GM10847 (cell line): ENCODE results near the gene PALLD.

Experiments
- POLR2A ChIP-seq: IDR thresholded peaks from 2 replicates; pipeline ENCODE4 v1.6.1; 2011; ENCODE audit not compliant: insufficient read length; ENCODE audit errors: extremely low read depth

The PALLD gene

DNA sequence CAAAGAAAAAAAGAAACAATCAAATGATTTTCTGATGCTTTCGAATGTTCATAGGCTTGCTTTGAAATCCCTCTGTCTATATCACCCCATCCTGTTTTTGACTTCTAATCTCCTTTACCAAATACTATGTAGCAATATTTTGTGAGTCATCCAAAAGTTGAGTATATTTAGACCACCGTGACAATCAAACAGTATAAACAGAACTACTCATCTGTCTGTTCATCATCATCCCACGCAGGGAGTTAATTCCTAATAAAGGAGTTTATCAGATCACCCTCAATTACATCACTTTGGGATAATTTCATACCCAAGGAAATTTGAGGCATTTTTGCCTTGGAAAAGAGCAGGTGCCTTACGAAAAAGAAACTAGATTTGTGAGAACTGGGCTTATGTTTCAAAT, 300.3 kb downstream of the PALLD start:
- no peak for TF ChIP-seq POLR2A

DNA sequence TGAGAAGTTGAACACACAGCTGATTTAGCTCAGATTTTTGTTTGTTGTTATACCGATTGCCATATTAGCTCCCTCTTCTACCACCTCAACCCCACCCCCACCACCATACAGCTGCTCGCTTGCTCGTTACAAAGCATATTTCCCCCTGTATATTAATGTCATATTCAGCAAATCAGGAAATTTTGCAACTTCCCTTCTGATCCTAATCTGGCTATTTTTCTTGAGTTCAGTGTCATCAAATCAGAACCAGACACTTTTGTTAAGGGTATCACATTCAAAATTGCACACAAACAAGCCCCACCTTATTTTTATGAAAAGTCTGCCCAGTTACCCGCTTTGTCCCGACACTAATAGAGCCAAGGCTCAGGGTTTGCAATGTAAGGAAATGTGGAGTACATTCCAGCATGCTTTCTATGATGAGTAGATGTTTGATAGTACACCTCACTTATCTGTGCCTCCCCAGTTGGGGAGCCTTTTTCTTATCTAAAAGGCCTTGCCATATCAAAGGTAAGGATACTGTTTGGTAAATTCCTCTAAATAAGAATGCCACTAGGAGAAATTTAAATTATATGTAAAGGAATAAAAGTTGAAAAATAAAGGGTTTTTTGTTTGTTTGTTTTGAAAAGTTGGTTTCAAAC, 301.0 kb downstream of the PALLD start:
- no peak for TF ChIP-seq POLR2A

DNA sequence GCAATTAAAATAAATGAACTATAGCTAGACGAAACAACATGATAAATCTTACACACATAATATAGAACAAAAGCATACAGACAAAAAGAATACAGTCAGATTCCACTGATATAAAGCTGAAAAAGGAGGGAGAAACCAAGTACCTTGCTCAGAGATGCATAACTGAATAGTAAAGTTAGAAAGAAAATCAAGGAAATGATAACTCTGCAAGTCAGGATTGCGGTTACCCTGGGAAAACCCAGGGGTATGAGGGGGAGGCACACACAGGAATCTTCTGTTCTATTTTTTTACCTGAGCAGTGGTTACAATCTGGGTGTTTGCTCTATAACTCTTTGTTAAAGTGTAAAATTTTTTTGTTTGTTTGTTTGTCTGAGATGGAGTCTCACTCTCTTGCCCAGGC, 304.1 kb downstream of the PALLD start:
- no peak for TF ChIP-seq POLR2A

DNA sequence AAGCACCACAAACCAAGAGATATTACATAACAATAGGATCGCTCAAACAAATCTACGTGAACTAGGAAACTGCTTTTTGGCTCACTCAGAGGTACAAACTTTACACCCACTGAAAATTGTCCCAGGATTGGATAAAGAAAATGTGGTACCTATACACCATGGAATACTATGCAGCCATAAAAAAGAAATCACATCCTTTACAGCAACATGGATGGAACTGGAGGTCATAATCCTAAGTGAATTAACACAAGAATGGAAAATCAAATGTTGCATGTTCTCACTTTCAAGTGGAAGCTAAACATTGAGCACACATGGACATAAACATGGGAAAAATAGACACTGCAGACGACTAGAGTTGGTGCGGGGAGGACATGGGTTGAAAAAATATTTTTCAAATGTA, 305.4 kb downstream of the PALLD start:
- TF ChIP-seq POLR2A: no peak

DNA sequence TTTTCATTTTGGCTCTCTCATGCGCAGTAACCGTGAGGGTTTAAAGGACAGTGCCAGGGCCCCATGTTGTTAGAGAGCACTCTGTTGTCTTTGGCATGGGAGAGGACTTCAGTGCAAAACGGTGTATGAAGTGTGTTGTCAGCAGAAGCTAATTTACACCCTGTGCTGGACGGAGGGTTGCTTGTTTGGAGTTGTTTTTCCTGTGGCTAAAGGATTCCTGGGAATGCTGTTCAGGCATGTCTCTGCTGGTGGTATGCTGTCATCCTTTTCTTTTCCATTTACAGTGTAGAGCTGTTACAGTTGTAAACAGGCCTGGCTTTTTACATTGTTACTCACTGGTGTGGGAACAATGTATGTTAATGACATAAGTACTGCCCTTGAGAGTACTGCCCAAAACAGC, 306.9 kb downstream of the PALLD start:
- no peak for TF ChIP-seq POLR2A

DNA sequence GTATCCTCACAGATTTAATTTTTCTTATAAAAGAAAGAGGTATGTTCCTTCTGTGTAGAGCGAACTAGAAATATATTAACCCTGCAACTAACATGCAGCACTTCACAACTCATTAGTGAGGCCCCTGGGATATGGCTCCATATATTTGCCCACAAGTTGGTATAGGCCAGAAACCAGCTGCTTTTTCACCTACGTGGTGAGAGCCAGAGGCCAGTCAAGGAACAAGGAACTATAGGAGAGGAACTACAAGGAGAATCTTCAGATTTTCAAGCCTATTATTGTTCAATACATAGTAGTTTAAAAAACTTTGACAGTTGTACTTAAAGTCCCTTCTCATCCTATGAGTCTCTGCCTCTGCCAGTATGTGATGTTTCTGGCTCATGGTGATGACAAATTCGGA, 307.3 kb downstream of the PALLD start:
- TF ChIP-seq POLR2A: no peak

DNA sequence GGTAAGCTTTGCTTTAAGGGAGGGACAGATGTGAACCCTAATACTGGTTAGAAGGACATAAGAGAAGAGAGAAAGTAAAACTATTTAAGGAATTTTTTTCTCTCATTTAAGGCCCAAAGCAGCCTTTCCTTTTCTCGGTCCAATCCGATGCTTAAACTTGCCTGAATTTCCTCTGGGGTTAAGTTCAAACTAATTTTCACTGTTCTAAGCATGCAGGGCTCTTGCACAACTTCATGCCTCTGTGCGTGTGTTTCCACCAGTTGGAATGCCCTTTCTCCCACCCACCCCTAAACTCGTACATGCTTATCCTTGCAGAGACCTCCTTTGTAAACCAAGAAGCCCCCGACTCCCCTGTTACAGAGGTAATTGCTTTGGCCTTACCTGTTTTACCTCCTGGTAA, 308.5 kb downstream of the PALLD start:
- no peak for TF ChIP-seq POLR2A

DNA sequence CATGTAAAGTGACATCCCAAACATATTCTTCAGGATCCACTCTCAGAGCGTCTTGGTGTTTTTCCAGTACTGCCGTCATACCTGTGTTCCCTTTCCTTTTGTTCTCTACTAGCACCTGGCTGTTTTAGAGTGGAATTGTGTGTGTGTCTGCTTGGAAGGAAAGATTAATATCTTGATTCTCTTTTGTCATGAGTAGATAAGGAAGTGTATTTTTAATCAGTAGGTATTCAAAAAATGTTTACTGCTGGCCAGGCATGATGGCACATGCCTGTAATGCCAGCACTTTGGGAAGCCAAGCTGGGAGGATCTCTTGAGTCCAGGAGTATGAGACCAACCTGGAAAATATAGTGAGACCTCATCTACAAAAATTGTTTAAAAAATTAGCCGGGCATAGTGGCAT, 314.4 kb downstream of the PALLD start:
- TF ChIP-seq POLR2A: no peak

DNA sequence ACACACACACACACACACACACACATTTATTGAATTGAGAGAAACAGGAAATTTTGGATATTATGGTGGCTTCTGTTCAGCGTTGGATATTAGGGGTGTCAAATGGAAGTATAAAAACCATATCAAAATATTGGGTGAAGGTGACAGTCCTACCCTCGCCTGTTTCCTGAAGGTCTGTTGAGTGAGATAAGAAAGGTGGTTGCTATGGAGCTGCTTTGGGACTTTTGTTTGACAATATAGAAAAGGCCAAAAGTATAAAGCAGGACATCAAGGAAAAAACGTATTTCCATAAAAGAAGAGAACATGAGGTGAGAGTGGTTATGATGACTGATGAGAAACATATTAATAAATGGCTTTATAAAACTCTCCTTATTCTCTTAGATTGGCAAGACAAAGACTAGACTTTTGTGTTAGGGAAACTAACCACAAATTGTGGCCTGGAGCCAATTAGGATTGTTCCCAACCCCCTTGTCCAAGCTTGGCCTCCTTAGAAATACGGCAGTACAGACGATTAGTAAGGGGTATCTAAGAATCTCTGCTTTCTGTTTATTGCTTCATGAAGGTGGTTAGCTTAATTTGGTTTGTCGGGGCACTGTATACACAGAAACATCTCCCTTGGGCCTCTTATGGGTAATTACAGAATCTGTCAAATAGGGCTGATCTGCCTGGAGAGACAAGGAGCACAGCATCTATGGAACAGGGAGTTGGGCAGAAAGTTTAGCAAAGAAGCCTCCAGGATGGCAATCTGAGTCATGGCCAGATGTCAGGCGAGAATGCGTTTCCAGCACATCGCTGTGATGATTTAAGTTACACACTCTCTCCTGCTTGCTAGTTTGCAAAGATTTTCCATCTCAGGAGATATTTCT, 315.2 kb downstream of the PALLD start:
- no peak for TF ChIP-seq POLR2A

DNA sequence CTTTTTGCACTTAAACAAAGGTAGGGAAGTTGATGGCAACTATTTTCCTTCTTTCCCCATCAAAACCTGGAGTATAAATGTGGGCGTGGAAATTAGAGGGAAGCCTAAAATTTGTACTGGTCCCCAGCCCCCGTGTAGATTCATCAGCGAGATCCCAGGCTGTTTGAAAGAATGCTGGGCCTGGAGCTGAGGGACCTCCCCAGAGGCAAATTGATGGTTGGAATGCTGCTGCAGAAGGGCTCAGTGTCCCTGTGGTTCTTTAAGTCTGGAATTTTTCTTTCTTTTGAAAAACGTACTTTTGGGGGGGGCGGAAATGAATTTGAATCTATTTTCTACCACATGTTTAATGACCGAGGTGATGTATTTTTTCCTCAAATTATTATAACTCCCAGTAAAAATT, 316.0 kb downstream of the PALLD start:
- TF ChIP-seq POLR2A: no peak

DNA sequence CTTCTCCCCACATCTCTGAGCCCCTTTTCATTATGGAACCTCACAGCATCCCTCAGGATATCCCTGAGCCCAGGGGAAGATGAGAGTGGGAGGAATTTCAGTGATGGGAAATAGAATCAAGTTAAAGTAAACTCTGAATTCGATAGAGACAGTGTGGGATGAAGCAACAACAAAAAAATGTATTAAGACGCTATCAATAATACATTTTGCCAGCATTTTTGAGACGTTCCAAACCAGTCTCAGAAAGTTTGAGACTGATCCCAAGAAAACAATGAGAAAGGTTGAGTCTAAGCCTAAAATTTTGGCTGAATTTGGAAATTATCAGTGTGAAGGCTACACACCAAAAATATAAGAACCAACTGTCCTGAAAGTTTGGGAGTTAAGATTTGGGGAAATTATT, 317.0 kb downstream of the PALLD start:
- no peak for TF ChIP-seq POLR2A

DNA sequence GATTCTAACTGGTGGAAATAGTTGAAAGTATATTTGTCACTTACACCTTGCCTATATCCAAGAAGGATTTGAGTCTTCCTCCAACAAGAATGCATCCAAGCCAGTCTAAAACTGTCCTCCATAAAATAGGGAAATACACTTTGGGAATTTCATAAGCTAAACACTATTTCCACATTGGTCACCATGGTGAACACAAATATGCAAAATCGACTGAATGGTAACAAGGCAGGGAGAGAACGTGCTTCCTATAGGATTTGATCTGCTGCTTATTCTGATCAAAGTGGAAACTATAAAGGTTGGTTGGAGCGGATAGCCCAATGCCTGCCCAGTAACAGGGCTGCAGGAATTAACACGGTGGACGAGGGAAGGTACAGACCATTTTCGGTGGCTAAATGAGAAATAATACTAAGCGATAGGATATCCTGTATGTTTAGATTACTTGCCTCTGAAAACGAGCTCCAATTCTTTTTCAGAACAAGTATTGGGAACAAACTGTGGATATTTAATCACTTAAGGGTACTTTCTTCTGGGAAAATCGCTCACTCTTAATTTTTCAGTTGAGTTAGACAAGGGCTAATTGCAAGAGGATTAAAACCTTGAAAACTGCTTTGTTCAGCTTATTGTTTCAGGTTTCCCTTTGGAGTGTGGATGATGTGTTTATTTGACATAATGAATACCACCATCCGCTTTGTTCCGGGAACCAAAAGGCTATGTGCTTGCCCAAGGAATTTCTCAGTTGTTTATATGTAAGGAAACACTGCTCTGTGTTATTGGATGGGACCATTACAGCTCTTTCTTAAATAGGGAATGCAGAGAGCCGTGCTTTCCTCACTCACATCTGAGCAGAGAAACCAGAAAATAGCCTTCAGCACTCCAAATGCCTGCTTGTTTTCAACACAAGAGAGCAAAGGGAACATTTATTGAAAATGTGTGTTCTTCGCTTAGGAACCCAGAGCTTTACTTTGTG, 318.8 kb downstream of the PALLD start:
- TF ChIP-seq POLR2A: no peak

DNA sequence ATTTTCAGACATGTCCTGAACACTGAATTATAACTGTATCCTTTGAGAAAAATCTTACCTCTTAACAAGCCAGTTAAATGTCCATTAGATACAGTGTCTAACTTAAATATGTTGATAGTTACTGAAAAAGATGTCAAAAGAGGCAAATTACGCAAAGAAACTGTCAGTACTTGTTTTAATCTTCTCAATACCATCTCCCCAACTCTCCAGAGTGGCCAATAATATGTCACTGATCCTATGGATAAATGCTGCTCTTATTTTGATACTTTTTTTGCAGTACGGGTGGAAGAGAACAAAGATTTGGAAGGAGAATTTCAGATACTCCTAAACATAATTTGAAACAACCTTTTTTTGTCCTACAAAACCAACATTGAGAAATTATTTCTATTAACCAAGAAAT, 320.5 kb downstream of the PALLD start:
- no peak for TF ChIP-seq POLR2A

DNA sequence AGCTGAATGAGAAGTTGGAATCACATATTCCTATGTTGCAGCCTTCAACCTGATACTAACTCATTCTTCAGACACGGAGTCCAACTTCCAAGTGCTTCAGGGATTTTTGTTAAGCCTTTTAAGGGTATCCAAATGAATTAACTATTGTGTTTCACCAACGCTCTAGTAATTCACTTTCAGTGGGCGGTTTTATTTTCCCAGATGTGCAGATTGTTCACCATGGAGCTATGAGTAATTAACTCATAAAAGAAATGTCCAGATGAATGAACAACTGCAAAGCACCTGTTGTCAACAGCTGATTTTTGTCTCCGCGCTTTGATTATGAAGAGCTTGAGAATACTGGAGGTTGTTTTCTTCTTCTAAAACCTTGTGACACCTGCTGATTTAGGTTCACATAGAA, 325.6 kb downstream of the PALLD start:
- TF ChIP-seq POLR2A: no peak

DNA sequence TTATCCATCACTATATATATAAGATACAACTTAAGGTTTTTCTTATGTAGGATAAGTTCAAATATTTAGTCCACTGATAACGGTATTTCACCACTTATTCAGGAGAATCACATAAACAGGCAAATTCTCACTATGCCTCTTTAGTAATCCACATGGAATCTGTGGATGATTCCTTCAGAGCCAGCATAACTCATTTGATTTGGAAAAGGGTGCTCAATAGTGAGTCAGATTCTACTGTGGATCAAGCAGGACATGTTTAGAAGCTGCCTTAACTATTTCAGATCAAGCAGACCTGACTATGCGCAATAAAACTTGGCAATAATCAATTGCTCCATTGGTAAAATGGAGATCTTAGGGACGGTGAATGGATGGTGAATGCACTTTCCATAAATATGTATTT, 329.1 kb downstream of the PALLD start:
- no peak for TF ChIP-seq POLR2A

DNA sequence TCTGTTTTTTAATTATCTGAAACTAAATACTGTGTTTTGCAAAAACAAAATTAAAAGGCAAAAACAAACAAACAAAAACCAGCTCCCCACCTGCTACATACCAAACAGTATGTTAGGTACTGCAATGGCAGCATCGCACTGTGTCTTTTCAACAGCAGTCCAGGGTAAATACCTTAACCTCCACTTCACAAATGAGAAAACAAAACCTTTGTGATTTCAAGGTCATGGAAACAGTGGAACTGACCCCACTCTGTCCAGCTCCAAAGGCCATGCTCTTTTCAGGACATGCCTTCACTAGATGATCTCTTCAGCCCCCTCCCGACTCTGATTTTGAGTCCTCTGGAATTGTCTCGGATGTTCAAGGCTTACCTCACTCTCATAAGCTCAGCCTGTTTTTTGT, 329.8 kb downstream of the PALLD start:
- no peak for TF ChIP-seq POLR2A
